ENCODE measurements around the gene NPHS2.
"Not testable (repeated sequence)": the region's sequence is repeated elsewhere in the genome, so short reads cannot be mapped to it uniquely, and the experiment has no call there.

NPHS2 gene

DNA sequence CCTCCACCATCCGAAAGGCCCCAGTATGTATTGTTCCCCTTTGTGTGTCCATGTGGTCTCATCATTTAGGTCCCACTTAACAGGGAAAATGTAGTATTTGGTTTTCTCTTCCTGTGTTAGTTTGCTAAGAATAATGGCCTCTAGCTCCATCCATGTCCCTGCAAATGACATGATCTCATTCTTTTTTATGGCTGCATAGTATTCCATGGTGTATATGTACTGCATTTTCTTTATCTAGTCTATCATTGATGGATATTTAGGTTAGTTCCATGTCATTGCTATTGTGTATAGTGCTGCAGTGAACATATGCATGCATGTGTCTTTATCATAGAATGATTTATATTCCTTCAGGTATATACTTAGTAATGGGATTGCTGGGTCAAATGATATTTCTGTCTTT lies 57.2 kb downstream of the NPHS2 start:
- H3K79me2 ChIP-seq (ENCODE audit: control insufficient read depth, insufficient read depth, low read length, poor library complexity); H3K36me3 ChIP-seq (ENCODE audit: control insufficient read depth in 1 of 2, insufficient read depth in 2 of 2, low read length in 2 of 2); H3K23ac ChIP-seq (ENCODE audit: low read length); H2BK120ac ChIP-seq (ENCODE audit: insufficient read depth, low read length, poor library complexity); H3K27me3 ChIP-seq (ENCODE audit: insufficient read depth, low read length); H3K9me3 ChIP-seq (ENCODE audit: insufficient read depth, low read depth, low read length); H3K27ac ChIP-seq (ENCODE audit: low read depth, low read length); H2BK12ac ChIP-seq (ENCODE audit: low read length); H3K9ac ChIP-seq (ENCODE audit: low read length); DNase-seq; H4K91ac ChIP-seq (ENCODE audit: low read depth, low read length); H3K14ac ChIP-seq (ENCODE audit: low read length); H3K4me2 ChIP-seq (ENCODE audit: low read length); H3K4me1 ChIP-seq (ENCODE audit: control insufficient read depth in 1 of 2, insufficient read depth in 2 of 2, low read length in 2 of 2); H3K18ac ChIP-seq (ENCODE audit: low read length); H4K8ac ChIP-seq (ENCODE audit: low read depth, low read length); H3K4me3 ChIP-seq (ENCODE audit: low read depth, low read length); H2AFZ ChIP-seq (ENCODE audit: insufficient read depth, low read length, poor library complexity); H4K12ac ChIP-seq (ENCODE audit: low read depth, low read length); H2BK5ac ChIP-seq (ENCODE audit: low read depth, low read length, poor library complexity); H3K79me1 ChIP-seq (ENCODE audit: low read length); H2AK5ac ChIP-seq (ENCODE audit: low read length); H3K4ac ChIP-seq (ENCODE audit: low read depth, low read length): not testable (repeated sequence)
- no CpG with 5 or more reads among the region's 1 CpG for WGBS (ENCODE audit: extremely low coverage, insufficient coverage, insufficient read length)

DNA sequence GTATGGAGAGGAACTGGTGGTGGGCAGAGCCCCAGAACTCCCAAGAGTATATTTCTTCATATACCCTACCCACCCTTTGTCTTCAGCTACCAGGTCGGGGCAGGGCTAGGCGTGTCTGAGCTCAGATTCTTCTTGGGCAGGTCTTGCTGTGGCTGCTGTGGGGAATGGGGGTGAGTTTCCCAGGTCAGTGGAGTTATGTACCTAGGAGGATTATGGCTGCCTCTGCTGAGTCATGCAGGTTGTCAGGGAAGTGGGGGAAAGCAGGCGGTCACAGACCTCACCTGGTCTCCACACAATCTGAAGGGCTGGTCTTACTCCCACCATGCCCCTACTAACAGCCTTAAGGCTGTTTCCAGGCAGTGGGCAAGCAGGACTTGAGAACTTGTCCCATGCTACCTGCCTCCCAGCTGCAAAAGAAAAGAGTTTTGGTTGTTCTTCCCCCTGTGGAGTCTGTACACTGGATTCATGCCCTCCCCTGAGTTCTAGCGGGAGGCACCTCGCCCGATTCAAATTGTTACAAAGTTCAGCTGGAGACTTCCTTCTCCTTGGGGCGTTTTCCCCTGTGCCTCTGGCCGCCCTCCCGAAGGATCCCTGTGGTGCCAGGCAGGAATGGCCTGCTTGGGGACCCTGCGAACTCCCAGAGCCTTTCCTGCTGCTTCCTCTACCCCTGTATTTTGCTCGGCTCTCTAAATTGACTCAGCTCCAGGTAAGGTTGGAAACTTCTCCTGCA lies 58.6 kb downstream of the NPHS2 start:
- H3K14ac ChIP-seq (ENCODE audit: low read length), result no peak overlapping the region
- H3K9me3 ChIP-seq (ENCODE audit: insufficient read depth, low read depth, low read length), result no peaks in the 10 kb centered on the region
- H2AFZ ChIP-seq (ENCODE audit: insufficient read depth, low read length, poor library complexity), result no peak overlapping the region
- H4K12ac ChIP-seq (ENCODE audit: low read depth, low read length), result no peak overlapping the region
- H3K79me1 ChIP-seq (ENCODE audit: low read length), result no peaks in the 10 kb centered on the region
- H3K36me3 ChIP-seq (ENCODE audit: control insufficient read depth in 1 of 2, insufficient read depth in 2 of 2, low read length in 2 of 2), result no peaks in the 10 kb centered on the region
- no peak overlapping the region for H4K8ac ChIP-seq (ENCODE audit: low read depth, low read length)
- no peak overlapping the region for H2BK120ac ChIP-seq (ENCODE audit: insufficient read depth, low read length, poor library complexity)
- H3K18ac ChIP-seq (ENCODE audit: low read length), result no peak overlapping the region
- no peak overlapping the region for H3K23ac ChIP-seq (ENCODE audit: low read length)
- no peak overlapping the region for H3K4me3 ChIP-seq (ENCODE audit: low read depth, low read length)
- no peak overlapping the region for H2BK5ac ChIP-seq (ENCODE audit: low read depth, low read length, poor library complexity)
- WGBS (ENCODE audit: extremely low coverage, insufficient coverage, insufficient read length), result no CpG with 5 or more reads among the region's 11 CpGs
- H3K4me1 ChIP-seq (ENCODE audit: control insufficient read depth in 1 of 2, insufficient read depth in 2 of 2, low read length in 2 of 2), result no peaks in the 10 kb centered on the region
- no peaks in the 10 kb centered on the region for H3K79me2 ChIP-seq (ENCODE audit: control insufficient read depth, insufficient read depth, low read length, poor library complexity)
- no peak overlapping the region for H3K4me2 ChIP-seq (ENCODE audit: low read length)
- no peak overlapping the region for H4K91ac ChIP-seq (ENCODE audit: low read depth, low read length)
- no peak overlapping the region for H2BK12ac ChIP-seq (ENCODE audit: low read length)
- no peak overlapping the region for H3K4ac ChIP-seq (ENCODE audit: low read depth, low read length)
- no peak overlapping the region for H3K9ac ChIP-seq (ENCODE audit: low read length)
- H3K27ac ChIP-seq (ENCODE audit: low read depth, low read length), result no peak overlapping the region
- H2AK5ac ChIP-seq (ENCODE audit: low read length), result no peak overlapping the region
- no peak for DNase-seq
- no peaks in the 10 kb centered on the region for H3K27me3 ChIP-seq (ENCODE audit: insufficient read depth, low read length)

DNA sequence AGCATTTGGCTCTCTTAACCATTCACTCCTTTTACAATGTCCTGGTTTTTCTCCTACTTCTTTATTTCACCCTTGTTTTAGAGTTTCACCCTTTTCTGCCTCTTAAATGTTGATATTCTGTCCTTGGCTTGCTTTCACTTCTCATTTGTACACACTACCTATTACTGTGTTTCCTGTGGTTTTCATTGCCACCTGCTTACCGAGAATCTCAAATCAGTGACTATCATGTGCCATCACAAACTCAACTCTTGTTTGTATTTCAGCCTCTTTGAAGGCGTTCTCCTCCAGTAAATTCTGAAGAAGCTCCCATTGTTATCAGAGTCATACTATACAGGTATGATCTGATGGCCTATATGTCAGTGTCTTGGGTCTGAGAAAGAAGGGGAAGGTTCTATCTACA lies 65.7 kb downstream of the NPHS2 start:
- H3K36me3 ChIP-seq (ENCODE audit: control insufficient read depth in 1 of 2, insufficient read depth in 2 of 2, low read length in 2 of 2), result no peaks in the 10 kb centered on the region
- H2AK5ac ChIP-seq (ENCODE audit: low read length), result no peak overlapping the region
- no peaks in the 10 kb centered on the region for H3K9me3 ChIP-seq (ENCODE audit: insufficient read depth, low read depth, low read length)
- no peak overlapping the region for H3K14ac ChIP-seq (ENCODE audit: low read length)
- H3K79me1 ChIP-seq (ENCODE audit: low read length), result no peaks in the 10 kb centered on the region
- no peak overlapping the region for H4K8ac ChIP-seq (ENCODE audit: low read depth, low read length)
- no peak overlapping the region for H4K91ac ChIP-seq (ENCODE audit: low read depth, low read length)
- H3K18ac ChIP-seq (ENCODE audit: low read length), result no peak overlapping the region
- no peak overlapping the region for H3K9ac ChIP-seq (ENCODE audit: low read length)
- no peak overlapping the region for H3K23ac ChIP-seq (ENCODE audit: low read length)
- H3K4ac ChIP-seq (ENCODE audit: low read depth, low read length), result no peak overlapping the region
- no peak overlapping the region for H2BK5ac ChIP-seq (ENCODE audit: low read depth, low read length, poor library complexity)
- no peak overlapping the region for H2BK120ac ChIP-seq (ENCODE audit: insufficient read depth, low read length, poor library complexity)
- H2AFZ ChIP-seq (ENCODE audit: insufficient read depth, low read length, poor library complexity), result no peak overlapping the region
- no peak overlapping the region for H2BK12ac ChIP-seq (ENCODE audit: low read length)
- H3K4me2 ChIP-seq (ENCODE audit: low read length), result no peak overlapping the region
- H3K27me3 ChIP-seq (ENCODE audit: insufficient read depth, low read length), result no peaks in the 10 kb centered on the region
- H3K4me1 ChIP-seq (ENCODE audit: control insufficient read depth in 1 of 2, insufficient read depth in 2 of 2, low read length in 2 of 2), result no peaks in the 10 kb centered on the region
- WGBS (ENCODE audit: extremely low coverage, insufficient coverage, insufficient read length), result no CpG with 5 or more reads among the region's 2 CpGs
- H3K27ac ChIP-seq (ENCODE audit: low read depth, low read length), result no peak overlapping the region
- H3K4me3 ChIP-seq (ENCODE audit: low read depth, low read length), result no peak overlapping the region
- H3K79me2 ChIP-seq (ENCODE audit: control insufficient read depth, insufficient read depth, low read length, poor library complexity), result no peaks in the 10 kb centered on the region
- no peak for DNase-seq
- no peak overlapping the region for H4K12ac ChIP-seq (ENCODE audit: low read depth, low read length)

DNA sequence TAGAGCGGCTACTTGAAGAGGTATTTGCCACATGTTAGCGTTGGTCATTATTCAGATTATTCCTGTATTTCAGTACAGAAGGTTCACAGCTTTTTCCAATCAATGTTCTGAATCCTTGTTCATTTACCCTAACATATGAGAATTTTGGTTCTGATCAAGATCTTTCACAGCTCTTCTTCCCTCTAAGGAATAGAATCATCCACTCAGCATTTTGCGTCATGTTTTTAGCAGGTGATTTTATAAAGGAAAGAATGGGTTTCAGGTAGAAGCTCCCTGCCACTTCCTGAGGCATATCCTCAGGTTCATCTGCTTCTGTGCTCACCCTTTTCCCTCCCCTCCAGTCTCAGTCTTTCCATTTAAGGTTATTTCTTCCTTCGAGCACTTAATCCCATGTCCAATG lies 66.4 kb downstream of the NPHS2 start:
- H3K27ac ChIP-seq (ENCODE audit: low read depth, low read length), result no peak overlapping the region
- no peak overlapping the region for H4K12ac ChIP-seq (ENCODE audit: low read depth, low read length)
- no peak overlapping the region for H2BK12ac ChIP-seq (ENCODE audit: low read length)
- H4K8ac ChIP-seq (ENCODE audit: low read depth, low read length), result no peak overlapping the region
- no peak overlapping the region for H2AFZ ChIP-seq (ENCODE audit: insufficient read depth, low read length, poor library complexity)
- no peaks in the 10 kb centered on the region for H3K27me3 ChIP-seq (ENCODE audit: insufficient read depth, low read length)
- H3K79me1 ChIP-seq (ENCODE audit: low read length), result no peaks in the 10 kb centered on the region
- no peak for DNase-seq
- no peak overlapping the region for H3K23ac ChIP-seq (ENCODE audit: low read length)
- no peak overlapping the region for H3K4me3 ChIP-seq (ENCODE audit: low read depth, low read length)
- no peak overlapping the region for H3K4me2 ChIP-seq (ENCODE audit: low read length)
- no peaks in the 10 kb centered on the region for H3K9me3 ChIP-seq (ENCODE audit: insufficient read depth, low read depth, low read length)
- H3K18ac ChIP-seq (ENCODE audit: low read length), result no peak overlapping the region
- WGBS (ENCODE audit: extremely low coverage, insufficient coverage, insufficient read length), result no CpG with 5 or more reads among the region's 4 CpGs
- H2BK5ac ChIP-seq (ENCODE audit: low read depth, low read length, poor library complexity), result no peak overlapping the region
- H3K9ac ChIP-seq (ENCODE audit: low read length), result no peak overlapping the region
- no peak overlapping the region for H3K14ac ChIP-seq (ENCODE audit: low read length)
- no peaks in the 10 kb centered on the region for H3K36me3 ChIP-seq (ENCODE audit: control insufficient read depth in 1 of 2, insufficient read depth in 2 of 2, low read length in 2 of 2)
- no peaks in the 10 kb centered on the region for H3K4me1 ChIP-seq (ENCODE audit: control insufficient read depth in 1 of 2, insufficient read depth in 2 of 2, low read length in 2 of 2)
- H3K79me2 ChIP-seq (ENCODE audit: control insufficient read depth, insufficient read depth, low read length, poor library complexity), result no peaks in the 10 kb centered on the region
- no peak overlapping the region for H2AK5ac ChIP-seq (ENCODE audit: low read length)
- H3K4ac ChIP-seq (ENCODE audit: low read depth, low read length), result no peak overlapping the region
- H4K91ac ChIP-seq (ENCODE audit: low read depth, low read length), result no peak overlapping the region
- H2BK120ac ChIP-seq (ENCODE audit: insufficient read depth, low read length, poor library complexity), result no peak overlapping the region

Measured in trophoblast cell (in vitro differentiated cells and primary cell).